ENCODE measurements around the gene DACH1. TPM values are rescaled to one million over a fixed set of nuclear protein-coding genes. Genes with fewer than 3 reads are reported as not detected.

The DACH1 gene
- total and polyA plus RNA-seq, 12 donors: 1.2 to 5.2 (median 2.6) TPM

- TF ChIP-seq, protein P1, sequence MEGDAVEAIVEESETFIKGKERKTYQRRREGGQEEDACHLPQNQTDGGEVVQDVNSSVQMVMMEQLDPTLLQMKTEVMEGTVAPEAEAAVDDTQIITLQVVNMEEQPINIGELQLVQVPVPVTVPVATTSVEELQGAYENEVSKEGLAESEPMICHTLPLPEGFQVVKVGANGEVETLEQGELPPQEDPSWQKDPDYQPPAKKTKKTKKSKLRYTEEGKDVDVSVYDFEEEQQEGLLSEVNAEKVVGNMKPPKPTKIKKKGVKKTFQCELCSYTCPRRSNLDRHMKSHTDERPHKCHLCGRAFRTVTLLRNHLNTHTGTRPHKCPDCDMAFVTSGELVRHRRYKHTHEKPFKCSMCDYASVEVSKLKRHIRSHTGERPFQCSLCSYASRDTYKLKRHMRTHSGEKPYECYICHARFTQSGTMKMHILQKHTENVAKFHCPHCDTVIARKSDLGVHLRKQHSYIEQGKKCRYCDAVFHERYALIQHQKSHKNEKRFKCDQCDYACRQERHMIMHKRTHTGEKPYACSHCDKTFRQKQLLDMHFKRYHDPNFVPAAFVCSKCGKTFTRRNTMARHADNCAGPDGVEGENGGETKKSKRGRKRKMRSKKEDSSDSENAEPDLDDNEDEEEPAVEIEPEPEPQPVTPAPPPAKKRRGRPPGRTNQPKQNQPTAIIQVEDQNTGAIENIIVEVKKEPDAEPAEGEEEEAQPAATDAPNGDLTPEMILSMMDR (IDR thresholded peaks at IDR 0.05): no peak
- DNase-seq (no peak), ATAC-seq (no peak)
- intact Hi-C loops (cut with DNase I): loop anchor here in 7 of 10 donors (2.0 to 10.0 kb wide), 12 partner anchors 355 to 918 kb away; no protein-coding TSS in a partner anchor
- no peak overlapping the region for H3K4me3 ChIP-seq
- peak overlapping the region in 1 of 10 donors; percentile 4 for H3K27ac ChIP-seq
- H3K9me3 ChIP-seq: peaks cover 0 to 13% (median 0%) of the 10 kb centered on the region in 11 donors
- 66 to 71% methylated on average over 6 of the region's 6 CpGs for WGBS, 2 donors
- H3K27me3 ChIP-seq: no peaks in the 10 kb centered on the region
- peaks cover 0 to 15% (median 4%) of the 10 kb centered on the region in 9 donors for H3K4me1 ChIP-seq
- H3K36me3 ChIP-seq: no peaks in the 10 kb centered on the region
These were observed 12.9 kb upstream of the DACH1 start for GRCh38 chr13:71879808-71880344.

- Histone ChIP-seq H3K36me3 (no peaks in the 10 kb centered on the region), H3K4me1 (peaks cover 0 to 15% (median 4%) of the 10 kb centered on the region in 9 donors), H3K27me3 (no peaks in the 10 kb centered on the region), H3K9me3 (peaks cover 0 to 13% (median 0%) of the 10 kb centered on the region in 11 donors), H3K27ac (peak overlapping the region in 3 of 10 donors; percentile 24 to 45 (median 36)), H3K4me3 (peak overlapping the region in 2 of 10 donors; percentile 25 to 32)
- intact Hi-C loops (cut with DNase I): loop anchor here in 6 of 10 donors (2.0 to 10.0 kb wide), 11 partner anchors 354 to 917 kb away; no protein-coding TSS in a partner anchor
- peak in 6 of 8 donors; percentile 75 to 88 (median 79) for ATAC-seq
- TF ChIP-seq, protein P1 (IDR thresholded peaks at IDR 0.05): peak; percentile 32 to 79 (median 62)
- WGBS, 2 donors: 5 to 9% methylated on average over 3 of the region's 3 CpGs
- peak in 1 of 2 donors; percentile 11 for DNase-seq
These were observed 12.1 kb upstream of the DACH1 start for GRCh38 chr13:71879129-71879535.

DNA sequence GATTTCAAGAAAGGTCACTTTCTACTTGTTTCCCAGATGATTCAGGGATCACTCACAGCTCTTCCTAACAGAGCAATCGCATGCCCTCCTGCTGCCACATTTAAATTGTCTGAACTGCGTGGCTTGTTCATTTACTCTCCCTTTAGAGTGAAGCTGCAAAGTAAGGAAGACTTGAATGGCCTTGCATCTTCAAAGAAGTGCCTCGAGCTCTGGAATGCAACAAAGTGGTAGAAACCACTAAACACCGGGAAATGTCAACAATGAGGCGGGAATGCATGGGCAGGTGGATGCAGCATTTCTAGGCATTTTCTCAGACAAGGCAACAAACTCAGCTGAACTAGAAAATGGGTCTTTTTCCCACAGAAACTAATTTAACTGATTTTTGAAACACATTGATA is 10.3 kb upstream of the DACH1 start:
- no peak for DNase-seq
- intact Hi-C loops (cut with DNase I): loop anchor here in 6 of 10 donors (5.0 to 10.0 kb wide), 10 partner anchors 352 to 915 kb away; no protein-coding TSS in a partner anchor
- Histone ChIP-seq H3K36me3 (no peaks in the 10 kb centered on the region), H3K9me3 (peaks cover 0 to 2% (median 0%) of the 10 kb centered on the region in 11 donors), H3K4me1 (peaks cover 0 to 15% (median 4%) of the 10 kb centered on the region in 9 donors), H3K27me3 (no peaks in the 10 kb centered on the region), H3K27ac (no peak overlapping the region), H3K4me3 (no peak overlapping the region)
- 88 to 90% methylated on average over 5 of the region's 5 CpGs for WGBS, 2 donors
- TF ChIP-seq, protein P1 (IDR thresholded peaks at IDR 0.05): no peak
- no peak for ATAC-seq

- intact Hi-C loops (cut with DNase I): loop anchor here in 6 of 10 donors (5.0 to 10.0 kb wide), 10 partner anchors 352 to 914 kb away; no protein-coding TSS in a partner anchor
These were observed 9.7 kb upstream of the DACH1 start for GRCh38 chr13:71876648-71877255.

More at GRCh38 chr13:71876648-71877255, 9.7 kb upstream of the DACH1 start:
- H3K27ac ChIP-seq: no peak overlapping the region
- DNase-seq (no peak), ATAC-seq (no peak)
- H3K27me3 ChIP-seq: no peaks in the 10 kb centered on the region
- peaks cover 0 to 15% (median 4%) of the 10 kb centered on the region in 9 donors for H3K4me1 ChIP-seq
- WGBS, 2 donors: 91 to 92% methylated on average over 2 of the region's 2 CpGs
- H3K36me3 ChIP-seq: no peaks in the 10 kb centered on the region
- no peak overlapping the region for H3K4me3 ChIP-seq
- TF ChIP-seq, protein P1 (IDR thresholded peaks at IDR 0.05): no peak
- no peaks in the 10 kb centered on the region for H3K9me3 ChIP-seq

Data from heart right ventricle (tissue), 16 donors.